ENCODE data around the gene FREM1. TPM values are rescaled to one million over a fixed set of nuclear protein-coding genes. Genes with fewer than 3 reads are reported as not detected.
A peak's percentile ranks its signal among the peaks of the same experiment; 100 is the strongest.

FREM1 gene
- total and polyA plus RNA-seq, 2 of the 4 experiments (the other 2 are of a cell fraction): under 0.01 TPM; not detected in 1

DNA sequence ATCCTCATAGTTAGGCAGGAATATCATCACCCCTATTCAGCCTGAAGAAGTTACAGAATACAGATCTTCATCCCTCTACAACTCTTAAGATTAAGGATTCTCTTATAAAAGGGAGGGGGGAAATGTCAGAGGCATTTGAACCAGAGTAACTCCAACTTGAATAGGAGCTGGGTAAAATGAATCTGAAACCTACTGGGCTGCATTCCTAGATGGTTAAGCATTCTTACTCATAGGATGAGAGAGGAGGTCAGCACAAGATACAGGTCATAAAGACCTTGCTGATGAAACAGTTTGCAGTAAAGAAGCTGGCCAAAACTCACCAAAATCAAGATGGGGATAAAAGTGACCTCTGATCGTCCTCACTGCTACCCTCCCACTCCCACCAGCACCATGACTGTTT lies 14.4 kb downstream of the FREM1 start:
- Histone ChIP-seq H3K27ac (ENCODE audit: insufficient read depth, low read length) (no peak overlapping the region), H2BK20ac (ENCODE audit: low read depth, low read length) (no peak overlapping the region), H4K8ac (ENCODE audit: low read depth in 2 of 2, low read length in 2 of 2) (no peak overlapping the region), H4K5ac (ENCODE audit: low read depth, low read length) (no peak overlapping the region), H4K20me1 (ENCODE audit: insufficient read depth, low read length) (no peaks in the 10 kb centered on the region), H2BK15ac (ENCODE audit: low read depth, low read length) (no peak overlapping the region), H3K4me3 (ENCODE audit: insufficient read depth, low read depth, low read length) (no peak overlapping the region), H3K9me3 (ENCODE audit: control insufficient read depth, insufficient read depth, low read length) (no peaks in the 10 kb centered on the region), H3K4me2 (ENCODE audit: low read depth, low read length) (no peak overlapping the region), H3K36me3 (ENCODE audit: control insufficient read depth, insufficient read depth, low read length) (no peaks in the 10 kb centered on the region), H2AFZ (replicated peaks; ENCODE audit: low read length, poor library complexity) (no peak overlapping the region), H2BK120ac (ENCODE audit: low read depth, low read length) (no peak overlapping the region), H3K79me1 (ENCODE audit: low read depth in 1 of 2, low read length in 2 of 2) (no peaks in the 10 kb centered on the region), H3K4me1 (ENCODE audit: control insufficient read depth, insufficient read depth, low read length) (no peaks in the 10 kb centered on the region), H3K18ac (ENCODE audit: low read depth, low read length) (no peak overlapping the region), H2AK9ac (replicated peaks; ENCODE audit: low read depth, low read length, poor library complexity) (no peak overlapping the region), H3K56ac (ENCODE audit: extremely low read depth, insufficient read depth, low read length) (no peak overlapping the region), H2AK5ac (ENCODE audit: low read depth, low read length) (no peak overlapping the region), H3K23ac (ENCODE audit: low read depth, low read length) (no peak overlapping the region), H4K91ac (ENCODE audit: insufficient read depth, low read depth, low read length) (no peak overlapping the region), H3K9me1 (ENCODE audit: insufficient read depth, low read length) (no peaks in the 10 kb centered on the region), H3K27me3 (ENCODE audit: control insufficient read depth, insufficient read depth, low read length) (no peaks in the 10 kb centered on the region), H3K14ac (replicated peaks; ENCODE audit: low read depth, low read length) (no peak overlapping the region), H3K4ac (ENCODE audit: low read depth, low read length) (no peak overlapping the region), H3K9ac (ENCODE audit: low read depth, low read length) (no peak overlapping the region), H2BK5ac (ENCODE audit: low read depth, low read length, poor library complexity, severe bottlenecking) (no peak overlapping the region)
- in situ Hi-C loops (cut with MboI; ENCODE audit: low sequenced_read_pairs) (no loop called here), dilution Hi-C loops (cut with HindIII; ENCODE audit: low sequenced_read_pairs, unreplicated experiment) (no loop called here), intact Hi-C loops (cut with micrococcal nuclease) (no loop called here)
- BruUV-seq (replicated peaks): no TSS peak
- DNase-seq (peak; percentile 3), ATAC-seq (ENCODE audit: low read depth) (no peak)
- TF ChIP-seq MAFK (IDR thresholded peaks at IDR 0.05; ENCODE audit: low read depth, low read length): no peak
- no peak for TF ChIP-seq SMC3 (IDR thresholded peaks at IDR 0.05; ENCODE audit: low read depth, low read length)
- TF ChIP-seq, protein P1, sequence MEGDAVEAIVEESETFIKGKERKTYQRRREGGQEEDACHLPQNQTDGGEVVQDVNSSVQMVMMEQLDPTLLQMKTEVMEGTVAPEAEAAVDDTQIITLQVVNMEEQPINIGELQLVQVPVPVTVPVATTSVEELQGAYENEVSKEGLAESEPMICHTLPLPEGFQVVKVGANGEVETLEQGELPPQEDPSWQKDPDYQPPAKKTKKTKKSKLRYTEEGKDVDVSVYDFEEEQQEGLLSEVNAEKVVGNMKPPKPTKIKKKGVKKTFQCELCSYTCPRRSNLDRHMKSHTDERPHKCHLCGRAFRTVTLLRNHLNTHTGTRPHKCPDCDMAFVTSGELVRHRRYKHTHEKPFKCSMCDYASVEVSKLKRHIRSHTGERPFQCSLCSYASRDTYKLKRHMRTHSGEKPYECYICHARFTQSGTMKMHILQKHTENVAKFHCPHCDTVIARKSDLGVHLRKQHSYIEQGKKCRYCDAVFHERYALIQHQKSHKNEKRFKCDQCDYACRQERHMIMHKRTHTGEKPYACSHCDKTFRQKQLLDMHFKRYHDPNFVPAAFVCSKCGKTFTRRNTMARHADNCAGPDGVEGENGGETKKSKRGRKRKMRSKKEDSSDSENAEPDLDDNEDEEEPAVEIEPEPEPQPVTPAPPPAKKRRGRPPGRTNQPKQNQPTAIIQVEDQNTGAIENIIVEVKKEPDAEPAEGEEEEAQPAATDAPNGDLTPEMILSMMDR (conservative IDR thresholded peaks at IDR 0.05; ENCODE audit: low read depth, low read length): no peak
- no peak for TF ChIP-seq RFX5 (IDR thresholded peaks at IDR 0.05; ENCODE audit: low read depth, low read length)
- no peak for TF ChIP-seq BHLHE40 (IDR thresholded peaks at IDR 0.05; ENCODE audit: low read depth, low read length)
- no peak for TF ChIP-seq FOS (IDR thresholded peaks at IDR 0.05; ENCODE audit: low read depth, low read length)
- no peak for TF ChIP-seq ELK1 (IDR thresholded peaks at IDR 0.05; ENCODE audit: borderline replicate concordance, low read depth, low read length)
- TF ChIP-seq CEBPB (IDR thresholded peaks at IDR 0.05; ENCODE audit: low read depth, low read length): no peak
- TF ChIP-seq RAD21 (IDR thresholded peaks at IDR 0.05; ENCODE audit: low read length): no peak
- no peak for TF ChIP-seq NFE2L2 (IDR thresholded peaks at IDR 0.05; ENCODE audit: low read depth, low read length)
- TF ChIP-seq MAZ (IDR thresholded peaks at IDR 0.05; ENCODE audit: borderline replicate concordance, low read depth, low read length): no peak
- TF ChIP-seq, protein P2, sequence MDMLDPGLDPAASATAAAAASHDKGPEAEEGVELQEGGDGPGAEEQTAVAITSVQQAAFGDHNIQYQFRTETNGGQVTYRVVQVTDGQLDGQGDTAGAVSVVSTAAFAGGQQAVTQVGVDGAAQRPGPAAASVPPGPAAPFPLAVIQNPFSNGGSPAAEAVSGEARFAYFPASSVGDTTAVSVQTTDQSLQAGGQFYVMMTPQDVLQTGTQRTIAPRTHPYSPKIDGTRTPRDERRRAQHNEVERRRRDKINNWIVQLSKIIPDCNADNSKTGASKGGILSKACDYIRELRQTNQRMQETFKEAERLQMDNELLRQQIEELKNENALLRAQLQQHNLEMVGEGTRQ (IDR thresholded peaks at IDR 0.05; ENCODE audit: low read depth, low read length): no peak
- no peak for TF ChIP-seq CHD1 (IDR thresholded peaks at IDR 0.05; ENCODE audit: low read depth, low read length)
- no peak for TF ChIP-seq MXI1 (IDR thresholded peaks at IDR 0.05; ENCODE audit: borderline replicate concordance, low read depth, low read length)
- no peak for TF ChIP-seq RCOR1 (IDR thresholded peaks at IDR 0.05; ENCODE audit: insufficient replicate concordance, low read length)
- TF ChIP-seq POLR2A (IDR thresholded peaks at IDR 0.05; ENCODE audit: low read depth, low read length): no peak
- CTCF ChIA-PET: interaction anchor here (0.6 kb wide), 1 partner anchor 1235 kb away, joined by 6 read pairs; no protein-coding TSS in a partner anchor
- POLR2A ChIA-PET (ENCODE audit: unreplicated experiment): no interaction called here
- no CpG with 5 or more reads among the region's 1 CpG for WGBS, 2 experiments (ENCODE audit: extremely low coverage in 2 of 2, insufficient read length in 1 of 2)

Measured in IMR-90 (cell line).